HEK293T (cell line): ENCODE results near the gene CD4.

Source experiments
- CTCF ChIA-PET: fragments of 350-600 bp; formaldehyde crosslinking; extraction: SDS; loops from one replicate; lab custom pipeline; 2021; ENCODE audit warnings: antibody characterized with exemption, inconsistent platforms; lab: Yijun Ruan, JAX
- POLR2A ChIA-PET: fragments of 350-600 bp; formaldehyde crosslinking; extraction: SDS; loops from one replicate; lab custom pipeline; 2020; ENCODE audit warnings: antibody characterized with exemption, inconsistent platforms; lab: Yijun Ruan, JAX
- DNase-seq: peaks from one replicate; pipeline ENCODE4 v3.0.0; 2012; ENCODE audit warnings: mixed read lengths; ENCODE audit errors: extremely low spot score
- ARNT ChIP-seq: fragments of 450-650 bp; IDR thresholded peaks from 2 replicates; pipeline ENCODE4 v1.6.1; 2017; ENCODE audit warnings: mild to moderate bottlenecking
- BHLHE40 ChIP-seq: fragments of 450-650 bp; IDR thresholded peaks from 2 replicates; pipeline ENCODE4 v1.6.1; 2016; ENCODE audit warnings: mild to moderate bottlenecking, moderate library complexity, borderline replicate concordance
- CTBP1 ChIP-seq: fragments of 450-650 bp; IDR thresholded peaks from 2 replicates; pipeline ENCODE4 v1.6.1; 2016; ENCODE audit warnings: borderline replicate concordance
- ELF4 ChIP-seq: fragments of 450-650 bp; IDR thresholded peaks from 2 replicates; pipeline ENCODE4 v1.6.1; 2017; ENCODE audit warnings: antibody characterized with exemption
- FOXA1 ChIP-seq: fragments of 450-650 bp; IDR thresholded peaks from 2 replicates; pipeline ENCODE4 v1.6.1; 2016; ENCODE audit warnings: mild to moderate bottlenecking
- FOXK2 ChIP-seq: fragments of 450-650 bp; IDR thresholded peaks from 2 replicates; pipeline ENCODE4 v1.6.1; 2016; ENCODE audit warnings: mild to moderate bottlenecking
- FOXM1 ChIP-seq: fragments of 450-650 bp; IDR thresholded peaks from 2 replicates; pipeline ENCODE4 v1.6.1; 2017; ENCODE audit warnings: mild to moderate bottlenecking, borderline replicate concordance
- HDGF ChIP-seq: fragments of 450-650 bp; IDR thresholded peaks from 2 replicates; pipeline ENCODE4 v1.6.1; 2017; ENCODE audit warnings: antibody characterized with exemption, borderline replicate concordance
- L3MBTL2 ChIP-seq: fragments of 450-650 bp; conservative IDR thresholded peaks from 2 replicates; pipeline ENCODE4 v1.6.1; 2016; ENCODE audit warnings: mild to moderate bottlenecking
- LEF1 ChIP-seq: fragments of 450-650 bp; IDR thresholded peaks from 2 replicates; pipeline ENCODE4 v1.6.1; 2017; ENCODE audit warnings: mild to moderate bottlenecking, borderline replicate concordance
- NFRKB ChIP-seq: fragments of 450-650 bp; IDR thresholded peaks from 2 replicates; pipeline ENCODE4 v1.6.1; 2016; ENCODE audit warnings: mild to moderate bottlenecking, moderate library complexity
- SP1 ChIP-seq: fragments of 450-650 bp; IDR thresholded peaks from 2 replicates; pipeline ENCODE4 v1.6.1; 2017
- SUZ12 ChIP-seq: fragments of 450-650 bp; IDR thresholded peaks from 2 replicates; pipeline ENCODE4 v1.6.1; 2016; ENCODE audit warnings: mild to moderate bottlenecking
- TARDBP ChIP-seq: fragments of 450-650 bp; IDR thresholded peaks from 2 replicates; pipeline ENCODE4 v1.6.1; 2016
- ZNF384 ChIP-seq: fragments of 450-650 bp; IDR thresholded peaks from 2 replicates; pipeline ENCODE4 v1.6.1; 2016
- TF ChIP-seq, protein P1 (sequence below): fragments of 450-650 bp; IDR thresholded peaks from 2 replicates; pipeline ENCODE4 v1.6.1; 2016

The CD4 gene

GRCh38 chr12:6821591-6822425 is 32.5 kb downstream of the CD4 start, which contains the start of gene GPR162:
Gene GPR162 (plus strand): TSS chr12:6821821. CDS start chr12:6823899, 2,078 bp downstream.
- CTCF ChIA-PET, result interaction anchor here (0.6 to 2.1 kb wide), 8 partner anchors 14 to 206 kb away, joined by 3 to 15 read pairs (median 6); partner anchors contain the start of genes COPS7A and MLF2

DNA sequence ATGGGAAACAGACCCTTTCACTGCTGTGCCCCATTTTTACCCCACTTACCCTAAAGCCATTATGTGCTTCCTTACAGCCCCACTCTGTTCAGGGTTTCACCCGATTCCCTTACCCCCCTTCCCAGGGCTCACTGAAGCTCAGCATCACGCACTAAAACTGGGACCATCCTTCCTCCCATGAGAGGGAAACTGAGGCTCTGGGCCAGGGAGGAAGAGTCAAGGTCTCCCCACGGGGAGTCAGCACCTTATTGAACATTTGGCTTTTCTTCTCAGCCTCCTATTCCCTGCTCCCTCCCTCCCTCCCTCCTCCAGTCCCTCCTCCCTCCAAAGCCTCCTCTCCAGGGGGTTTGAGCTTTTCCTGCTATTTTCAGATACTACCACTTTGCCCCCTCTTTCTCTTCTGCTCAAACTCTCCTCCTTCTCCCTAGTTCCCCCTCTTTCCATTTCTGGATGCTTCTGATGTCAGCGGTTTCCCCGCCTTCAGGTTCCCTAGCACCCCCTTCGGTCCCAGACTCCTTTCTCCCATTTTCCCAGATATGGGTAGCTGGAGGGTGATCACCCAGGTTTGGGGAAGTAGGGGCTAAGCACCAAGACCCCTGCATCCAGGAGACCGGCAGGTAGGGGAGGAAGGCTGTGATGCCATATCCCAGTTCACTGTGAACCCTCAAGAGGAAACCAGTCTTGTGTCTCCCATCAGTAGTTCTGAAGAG is 33.3 kb downstream of the CD4 start:
- ChIA-PET POLR2A (interaction anchor here (0.9 to 5.7 kb wide), 8 partner anchors 15 to 133 kb away, joined by 3 to 73 read pairs (median 7); partner anchors contain the start of genes CD4, MLF2, PTMS and ZNF384), CTCF (interaction anchor here (0.6 to 2.1 kb wide), 7 partner anchors 50 to 265 kb away, joined by 4 to 15 read pairs (median 5); partner anchors contain the start of genes COPS7A and MLF2)
- no peak for DNase-seq
- TF ChIP-seq SP1 (no peak), BHLHE40 (no peak), SUZ12 (no peak), FOXK2 (no peak), ZNF384 (no peak), FOXM1 (no peak), ARNT (no peak), CTBP1 (no peak), ELF4 (no peak)
- TF ChIP-seq, protein P1, sequence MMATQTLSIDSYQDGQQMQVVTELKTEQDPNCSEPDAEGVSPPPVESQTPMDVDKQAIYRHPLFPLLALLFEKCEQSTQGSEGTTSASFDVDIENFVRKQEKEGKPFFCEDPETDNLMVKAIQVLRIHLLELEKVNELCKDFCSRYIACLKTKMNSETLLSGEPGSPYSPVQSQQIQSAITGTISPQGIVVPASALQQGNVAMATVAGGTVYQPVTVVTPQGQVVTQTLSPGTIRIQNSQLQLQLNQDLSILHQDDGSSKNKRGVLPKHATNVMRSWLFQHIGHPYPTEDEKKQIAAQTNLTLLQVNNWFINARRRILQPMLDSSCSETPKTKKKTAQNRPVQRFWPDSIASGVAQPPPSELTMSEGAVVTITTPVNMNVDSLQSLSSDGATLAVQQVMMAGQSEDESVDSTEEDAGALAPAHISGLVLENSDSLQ, result no peak

More at GRCh38 chr12:6821591-6822425, 32.5 kb downstream of the CD4 start, which contains the start of gene GPR162:
- POLR2A ChIA-PET, result interaction anchor here (0.9 to 5.7 kb wide), 17 partner anchors 8 to 133 kb away, joined by 3 to 73 read pairs (median 3); partner anchors contain the start of genes CD4, CDCA3, COPS7A and LAG3
- TF ChIP-seq SUZ12, result no peak
- no peak for TF ChIP-seq FOXM1
- TF ChIP-seq, protein P1, result no peak
- no peak for TF ChIP-seq CTBP1
- no peak for TF ChIP-seq LEF1
- TF ChIP-seq FOXA1, result no peak
- no peak for TF ChIP-seq L3MBTL2
- TF ChIP-seq ZNF384, result no peak
- no peak for TF ChIP-seq FOXK2
- TF ChIP-seq BHLHE40, result no peak
- TF ChIP-seq NFRKB, result no peak
- no peak for TF ChIP-seq ELF4
- no peak for TF ChIP-seq HDGF
- no peak for TF ChIP-seq ARNT
- DNase-seq, result peak; percentile 66

DNA sequence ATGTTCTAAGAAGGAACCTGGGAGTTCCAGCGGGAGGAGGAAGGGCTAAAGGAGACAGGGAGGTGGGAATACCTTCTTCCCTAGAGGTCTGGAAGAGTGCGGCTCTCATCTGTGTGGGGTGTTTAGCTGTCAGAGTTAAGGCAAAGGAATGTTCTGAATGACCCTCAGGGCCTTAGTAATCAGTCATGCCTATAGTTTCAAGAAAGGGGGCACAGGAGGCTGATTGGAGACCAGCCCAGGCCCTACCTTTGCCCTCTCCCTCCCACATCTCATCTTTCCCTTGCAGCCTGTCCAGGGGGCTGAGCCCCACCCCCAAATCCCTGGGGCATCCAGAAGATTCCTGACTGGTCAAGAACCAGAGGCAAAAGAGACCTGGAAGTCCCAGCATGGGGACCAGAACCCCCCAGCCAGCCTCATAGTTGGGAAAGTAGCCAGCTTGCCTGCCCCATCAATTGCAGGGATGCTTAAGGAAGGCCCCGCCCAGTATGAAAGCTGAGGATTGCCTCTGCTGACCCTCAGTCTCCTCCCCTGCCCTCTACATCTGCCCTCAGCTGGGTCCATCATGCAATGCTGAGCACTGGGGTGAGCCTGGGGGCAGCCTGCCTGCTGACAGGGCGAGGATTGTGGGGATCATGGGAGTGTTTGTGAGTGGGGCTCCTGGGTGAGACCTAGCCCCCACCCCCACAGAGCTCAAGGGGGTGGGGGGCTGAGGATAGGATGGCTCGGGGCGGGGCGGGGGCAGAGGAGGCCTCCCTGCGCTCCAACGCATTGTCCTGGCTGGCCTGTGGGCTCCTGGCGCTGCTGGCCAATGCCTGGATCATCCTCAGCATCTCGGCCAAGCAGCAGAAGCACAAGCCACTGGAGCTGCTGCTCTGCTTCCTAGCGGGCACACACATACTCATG is 34.1 kb downstream of the CD4 start:
- POLR2A ChIA-PET, result interaction anchor here (1.1 to 5.7 kb wide), 6 partner anchors 31 to 134 kb away, joined by 3 to 73 read pairs (median 8); partner anchors contain the start of genes COPS7A, MLF2, PTMS and ZNF384
- CTCF ChIA-PET, result interaction anchor here (0.5 to 2.5 kb wide), 5 partner anchors 40 to 266 kb away, joined by 4 to 28 read pairs (median 5); partner anchors contain the start of gene MLF2

GRCh38 chr12:6824085-6824775 is 34.9 kb downstream of the CD4 start:
- ChIA-PET POLR2A (interaction anchor here (0.5 to 5.7 kb wide), 8 partner anchors 27 to 211 kb away, joined by 3 to 73 read pairs (median 5); partner anchors contain the start of genes CDCA3, COPS7A, MLF2 and PTMS), CTCF (interaction anchor here (0.5 to 2.5 kb wide), 7 partner anchors 11 to 154 kb away, joined by 3 to 28 read pairs (median 4); partner anchors contain the start of gene MLF2)

More for the DNA sequence above, 34.1 kb downstream of the CD4 start:
- TF ChIP-seq SP1, result no peak
- TF ChIP-seq BHLHE40, result no peak
- TF ChIP-seq CTBP1, result no peak
- TF ChIP-seq L3MBTL2, result no peak
- no peak for TF ChIP-seq FOXK2
- TF ChIP-seq ELF4, result no peak
- TF ChIP-seq, protein P1, result no peak
- TF ChIP-seq HDGF, result no peak
- DNase-seq, result no peak

More at GRCh38 chr12:6824085-6824775, 34.9 kb downstream of the CD4 start:
- no peak for DNase-seq
- TF ChIP-seq BHLHE40 (no peak), LEF1 (no peak), ZNF384 (no peak), FOXK2 (no peak), SP1 (no peak), ARNT (no peak), FOXM1 (no peak), SUZ12 (no peak), L3MBTL2 (no peak), HDGF (no peak), TARDBP (no peak)
- TF ChIP-seq, protein P1, result no peak
